Fibroblast of lung (primary cell): Measurements from ENCODE around the gene CFAP58. TPM values are rescaled to one million over a fixed set of nuclear protein-coding genes. Genes with fewer than 3 reads are reported as not detected.
A peak's percentile ranks its signal among the peaks of the same experiment; 100 is the strongest.

ENCODE experiments used
- DNase-seq, 2 donors: peaks; one replicate each; pipeline versions ENCODE4 v3.0.0 to v3.0.0-alpha.2; 2010; ENCODE audit warnings: low read depth in 2 of 2
- H2AFZ ChIP-seq: 2 replicates; pipeline ENCODE4 v1.5.1; 2012; ENCODE audit warnings: low read length, control low read depth, inconsistent platforms
- H3K27ac ChIP-seq: 2 replicates; pipeline ENCODE4 v1.5.1; 2011; ENCODE audit warnings: low read length, control low read depth; ENCODE audit not compliant: insufficient read depth
- H3K27me3 ChIP-seq: 2 replicates; pipeline ENCODE4 v1.5.1; 2011; ENCODE audit warnings: mild to moderate bottlenecking, low read length; ENCODE audit not compliant: control insufficient read depth, insufficient read depth
- H3K36me3 ChIP-seq: 2 replicates; pipeline ENCODE4 v1.5.1; 2011; ENCODE audit warnings: low read length; ENCODE audit not compliant: control insufficient read depth, insufficient read depth
- H3K4me1 ChIP-seq: 2 replicates; pipeline ENCODE4 v1.5.1; 2011; ENCODE audit warnings: low read length; ENCODE audit not compliant: control insufficient read depth, insufficient read depth; ENCODE audit errors: extremely low read depth
- H3K4me2 ChIP-seq: 2 replicates; pipeline ENCODE4 v1.5.1; 2011; ENCODE audit warnings: low read length, control low read depth; ENCODE audit not compliant: insufficient read depth; ENCODE audit errors: extremely low read depth
- H3K4me3 ChIP-seq, 4 experiments: fragments of 200-600 bp in 1 of 4; sonication (generic) in 1 of 4; replicated peaks in 1 of 4; 2 replicates each; pipeline ENCODE4 v1.5.1; 2011 to 2016; ENCODE audit warnings: low read length in 4 of 4, low read depth in 3 of 4, mild to moderate bottlenecking in 3 of 4, control low read depth in 2 of 4, inconsistent platforms in 1 of 4, mixed read lengths in 1 of 4; ENCODE audit not compliant: insufficient read depth in 1 of 4; ENCODE audit errors: control extremely low read depth in 1 of 4
- H3K79me2 ChIP-seq: 2 replicates; pipeline ENCODE4 v1.5.1; 2012; ENCODE audit warnings: mild to moderate bottlenecking, low read length, inconsistent platforms; ENCODE audit not compliant: control insufficient read depth, insufficient read depth
- H3K9ac ChIP-seq: 2 replicates; pipeline ENCODE4 v1.5.1; 2011; ENCODE audit warnings: mild to moderate bottlenecking, low read length, control low read depth; ENCODE audit not compliant: insufficient read depth
- H3K9me3 ChIP-seq: 2 replicates; pipeline ENCODE4 v1.5.1; 2012; ENCODE audit warnings: low read depth, low read length; ENCODE audit not compliant: control insufficient read depth, insufficient read depth
- H4K20me1 ChIP-seq: 2 replicates; pipeline ENCODE4 v1.5.1; 2011; ENCODE audit warnings: low read length; ENCODE audit not compliant: control insufficient read depth, insufficient read depth; ENCODE audit errors: extremely low read depth
- EZH2 ChIP-seq: IDR thresholded peaks from 2 replicates; pipeline ENCODE4 v1.5.1; 2012; ENCODE audit warnings: low read length, control low read depth, mild to moderate bottlenecking; ENCODE audit errors: missing control alignments
- polyA plus RNA-seq, 2 donors: library from polyadenylated mRNA; depleted of rRNA in 1 of 2; stranded (reverse) in 1 of 2; unstranded in 1 of 2; fragments of >200 nt; gene quantifications; 2 replicates each; pipeline ENCODE4 v1.2.1, GENCODE V29; 2011 to 2012; ENCODE audit warnings: missing spikeins in 1 of 2
- total RNA-seq: library from RNA; depleted of rRNA; stranded (reverse); fragments of >200 nt; gene quantifications from 2 replicates; pipeline ENCODE4 v1.2.1, GENCODE V29; 2014
- TF ChIP-seq, protein P1 (sequence below), 2 donors: IDR thresholded peaks in 1 of 2; conservative IDR thresholded peaks in 1 of 2; 1 replicate in 1 of 2; 2 replicates in 1 of 2; pipeline ENCODE4 v1.5.1; 2011 to 2012; ENCODE audit warnings: low read length in 2 of 2, control low read depth in 1 of 2, inconsistent platforms in 1 of 2, low read depth in 1 of 2, mild to moderate bottlenecking in 1 of 2

Gene CFAP58
- total and polyA plus RNA-seq, 2 donors (not counting 1 experiment from before 2014, with no cell fraction given) = 0.33 to 0.42 TPM

DNA sequence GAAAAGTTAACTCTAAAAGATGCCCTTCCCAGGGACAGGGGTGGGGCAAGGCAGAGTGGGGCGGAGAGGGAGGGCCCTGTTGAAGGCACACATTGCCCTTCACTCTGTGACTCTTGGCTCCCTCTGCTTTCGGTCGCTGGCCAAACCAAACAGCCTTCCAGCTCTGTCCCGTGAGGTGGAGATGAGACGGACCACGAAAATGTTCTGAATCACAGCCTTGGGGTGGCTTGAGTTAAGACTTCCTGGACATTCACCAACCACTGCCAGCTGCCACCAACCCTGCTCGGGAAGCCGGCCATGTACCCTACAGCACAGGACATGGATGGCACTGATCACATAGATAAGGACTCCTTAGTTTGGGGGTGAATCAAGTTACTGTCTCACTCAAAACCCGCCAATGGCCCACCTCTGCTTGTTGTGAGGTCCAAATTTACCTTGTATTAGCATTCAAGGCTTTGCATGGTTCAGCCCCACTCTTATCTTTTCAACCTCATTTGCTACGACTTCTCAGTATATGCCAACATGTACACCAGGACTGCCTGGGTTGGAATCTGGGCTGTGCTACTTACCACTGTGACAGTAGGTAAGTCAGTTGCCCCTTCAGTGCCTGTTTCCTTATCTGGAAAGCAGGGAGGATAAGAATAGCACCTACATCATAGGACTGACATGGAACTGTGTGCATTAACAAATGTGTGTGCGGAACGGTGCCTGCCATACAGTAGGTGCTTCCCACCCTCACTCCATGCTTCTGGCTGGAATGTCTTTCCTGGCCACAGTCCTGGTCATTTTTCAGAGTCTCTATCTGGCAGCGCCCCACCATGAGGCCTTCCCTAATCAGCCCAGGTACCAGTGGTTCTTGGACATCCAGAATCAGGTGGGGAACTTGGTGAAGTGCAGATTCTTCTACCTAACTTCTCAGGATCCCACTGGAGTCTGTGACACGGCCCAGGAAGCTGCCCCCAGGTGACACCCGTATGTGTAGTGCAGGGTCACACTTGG is 43.4 kb upstream of the CFAP58 start:
- no peak for TF ChIP-seq EZH2
- TF ChIP-seq, protein P1, sequence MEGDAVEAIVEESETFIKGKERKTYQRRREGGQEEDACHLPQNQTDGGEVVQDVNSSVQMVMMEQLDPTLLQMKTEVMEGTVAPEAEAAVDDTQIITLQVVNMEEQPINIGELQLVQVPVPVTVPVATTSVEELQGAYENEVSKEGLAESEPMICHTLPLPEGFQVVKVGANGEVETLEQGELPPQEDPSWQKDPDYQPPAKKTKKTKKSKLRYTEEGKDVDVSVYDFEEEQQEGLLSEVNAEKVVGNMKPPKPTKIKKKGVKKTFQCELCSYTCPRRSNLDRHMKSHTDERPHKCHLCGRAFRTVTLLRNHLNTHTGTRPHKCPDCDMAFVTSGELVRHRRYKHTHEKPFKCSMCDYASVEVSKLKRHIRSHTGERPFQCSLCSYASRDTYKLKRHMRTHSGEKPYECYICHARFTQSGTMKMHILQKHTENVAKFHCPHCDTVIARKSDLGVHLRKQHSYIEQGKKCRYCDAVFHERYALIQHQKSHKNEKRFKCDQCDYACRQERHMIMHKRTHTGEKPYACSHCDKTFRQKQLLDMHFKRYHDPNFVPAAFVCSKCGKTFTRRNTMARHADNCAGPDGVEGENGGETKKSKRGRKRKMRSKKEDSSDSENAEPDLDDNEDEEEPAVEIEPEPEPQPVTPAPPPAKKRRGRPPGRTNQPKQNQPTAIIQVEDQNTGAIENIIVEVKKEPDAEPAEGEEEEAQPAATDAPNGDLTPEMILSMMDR (conservative IDR thresholded peaks at IDR 0.05 in 1 of 2, IDR thresholded peaks at IDR 0.05 in 1 of 2; ENCODE audit: low read depth in 1 of 2, low read length in 2 of 2) = no peak
- no peak overlapping the region for H3K9ac ChIP-seq
- H3K9me3 ChIP-seq = no peaks in the 10 kb centered on the region
- peak overlapping the region; percentile 10 for H3K4me2 ChIP-seq
- peaks cover 14% of the 10 kb centered on the region for H3K36me3 ChIP-seq
- DNase-seq = peak; percentile 87 to 94
- no peak overlapping the region for H2AFZ ChIP-seq
- no peaks in the 10 kb centered on the region for H4K20me1 ChIP-seq
- H3K79me2 ChIP-seq = peaks cover 37% of the 10 kb centered on the region
- peak overlapping the region; percentile 75 for H3K27ac ChIP-seq
- peaks cover 4% of the 10 kb centered on the region for H3K4me1 ChIP-seq
- H3K27me3 ChIP-seq = no peaks in the 10 kb centered on the region
- H3K4me3 ChIP-seq = no peak overlapping the region

DNA sequence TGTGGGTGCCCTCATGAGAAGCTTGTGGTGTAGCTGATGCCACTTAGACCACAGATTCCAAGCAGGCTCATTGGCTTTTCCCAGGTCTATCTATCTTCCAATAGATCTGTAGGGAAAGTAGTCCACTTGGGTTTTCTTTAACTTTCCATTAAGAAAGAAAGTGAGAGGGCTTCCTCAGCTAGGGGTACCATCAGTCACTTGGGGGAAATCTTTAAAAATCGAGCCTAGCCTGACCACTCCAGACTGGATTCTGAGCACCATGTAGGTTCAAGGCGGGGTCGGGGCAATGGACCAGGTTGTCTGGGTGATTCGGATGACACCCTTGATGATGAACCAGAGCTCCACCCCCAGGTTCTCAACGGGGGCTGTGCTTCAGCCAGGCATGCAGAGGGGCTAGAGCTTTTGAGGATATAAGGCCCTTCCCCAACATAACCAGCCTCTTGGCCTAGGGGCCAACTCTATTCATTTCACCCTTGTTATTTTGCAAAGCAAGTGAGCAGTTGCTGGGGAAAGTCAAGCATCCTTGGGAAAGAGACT is 42.4 kb upstream of the CFAP58 start:
- Histone ChIP-seq H3K4me1 (peaks cover 4% of the 10 kb centered on the region), H3K36me3 (peaks cover 18% of the 10 kb centered on the region), H3K27ac (peak overlapping the region; percentile 4), H3K27me3 (no peaks in the 10 kb centered on the region), H3K9ac (no peak overlapping the region), H2AFZ (no peak overlapping the region), H3K79me2 (peaks cover 47% of the 10 kb centered on the region), H3K4me2 (no peak overlapping the region), H3K4me3 (no peak overlapping the region), H4K20me1 (no peaks in the 10 kb centered on the region), H3K9me3 (no peaks in the 10 kb centered on the region)
- peak in 1 of 2 donors; percentile 8 for DNase-seq
- no peak for TF ChIP-seq EZH2
- TF ChIP-seq, protein P1 (conservative IDR thresholded peaks at IDR 0.05 in 1 of 2, IDR thresholded peaks at IDR 0.05 in 1 of 2; ENCODE audit: low read depth in 1 of 2, low read length in 2 of 2) = no peak
